Measurements from ENCODE around the gene ZBTB7A. TPM values are rescaled to one million over a fixed set of nuclear protein-coding genes. Genes with fewer than 3 reads are reported as not detected.

The ZBTB7A gene
- total and polyA plus RNA-seq, 12 donors = 4.5 to 77.2 (median 47.1) TPM

- peaks cover 0 to 32% of the 10 kb centered on the region in 2 donors for H3K36me3 ChIP-seq (replicated peaks in 1 of 2)
- WGBS, 4 donors = 80 to 88% (median 85%) methylated on average over 13 to 48 of the region's 48 CpGs
- TF ChIP-seq CTCF (IDR thresholded peaks at IDR 0.05) (no peak), POLR2A (IDR thresholded peaks at IDR 0.05) (no peak)
- no peak overlapping the region for H3K4me3 ChIP-seq
- H3K27ac ChIP-seq = no peak overlapping the region
- intact Hi-C loops (cut with DNase I) = no loop called here
- peak in 2 of 7 donors; percentile 10 to 22 for DNase-seq
- H3K9me3 ChIP-seq (replicated peaks in 1 of 3) = no peaks in the 10 kb centered on the region
- H3K4me1 ChIP-seq (replicated peaks in 1 of 2) = peaks cover 8 to 10% of the 10 kb centered on the region in 2 donors
- H3K27me3 ChIP-seq = no peaks in the 10 kb centered on the region
Measured at GRCh38 chr19:4028334-4029246, 38.1 kb downstream of the ZBTB7A start.

- Histone ChIP-seq H3K4me1 (replicated peaks in 1 of 2) (peaks cover 1 to 8% of the 10 kb centered on the region in 2 donors), H3K36me3 (replicated peaks in 1 of 2) (peaks cover 0 to 20% of the 10 kb centered on the region in 2 donors), H3K27ac (no peak overlapping the region), H3K4me3 (no peak overlapping the region), H3K27me3 (no peaks in the 10 kb centered on the region), H3K9me3 (replicated peaks in 1 of 3) (no peaks in the 10 kb centered on the region)
- TF ChIP-seq POLR2A (IDR thresholded peaks at IDR 0.05) (no peak), CTCF (IDR thresholded peaks at IDR 0.05) (no peak)
- intact Hi-C loops (cut with DNase I) = no loop called here
- 85 to 96% (median 91%) methylated on average over 10 to 16 of the region's 16 CpGs for WGBS, 4 donors
- no peak for DNase-seq
Measured at GRCh38 chr19:4027146-4027545, 39.6 kb downstream of the ZBTB7A start.

GRCh38 chr19:4025317-4025716 lies 41.4 kb downstream of the ZBTB7A start:
- intact Hi-C loops (cut with DNase I) = no loop called here
- TF ChIP-seq CTCF (IDR thresholded peaks at IDR 0.05) (no peak), POLR2A (IDR thresholded peaks at IDR 0.05) (no peak)
- no peaks in the 10 kb centered on the region for H3K27me3 ChIP-seq
- no peak overlapping the region for H3K27ac ChIP-seq
- DNase-seq = no peak
- WGBS, 4 donors = 65 to 70% (median 68%) methylated on average over 9 to 11 of the region's 11 CpGs
- peaks cover 0 to 20% of the 10 kb centered on the region in 2 donors for H3K36me3 ChIP-seq (replicated peaks in 1 of 2)
- H3K4me1 ChIP-seq (replicated peaks in 1 of 2) = peaks cover 0 to 6% of the 10 kb centered on the region in 2 donors
- H3K4me3 ChIP-seq = no peak overlapping the region
- H3K9me3 ChIP-seq (replicated peaks in 1 of 3) = no peaks in the 10 kb centered on the region

GRCh38 chr19:4023600-4024398 lies 42.9 kb downstream of the ZBTB7A start:
- WGBS, 4 donors = 66 to 77% (median 73%) methylated on average over 14 to 34 of the region's 34 CpGs
- Histone ChIP-seq H3K4me3 (no peak overlapping the region), H3K36me3 (replicated peaks in 1 of 2) (peaks cover 0 to 15% of the 10 kb centered on the region in 2 donors), H3K4me1 (replicated peaks in 1 of 2) (peaks cover 9 to 15% of the 10 kb centered on the region in 2 donors), H3K9me3 (replicated peaks in 1 of 3) (no peaks in the 10 kb centered on the region), H3K27ac (peak overlapping the region in 2 of 5 donors; percentile 26 to 78), H3K27me3 (no peaks in the 10 kb centered on the region)
- intact Hi-C loops (cut with DNase I) = no loop called here
- DNase-seq = peak in 3 of 7 donors; percentile 11 to 62 (median 46)
- TF ChIP-seq CTCF (IDR thresholded peaks at IDR 0.05) = no peak
- TF ChIP-seq POLR2A (IDR thresholded peaks at IDR 0.05) = no peak

Measured in adrenal gland (tissue), 12 donors.